Body of pancreas (tissue), 4 donors: ENCODE results near the gene SAPCD1. TPM values are rescaled to one million over a fixed set of nuclear protein-coding genes. Genes with fewer than 3 reads are reported as not detected.

ENCODE experiments used
- ATAC-seq: fragments of 150-250 bp; one replicate; pipeline ENCODE4 v1.9.1; 2016
- DNase-seq, 4 donors: peaks; one replicate each; pipeline ENCODE4 v3.0.0-alpha.2; 2019
- H3K27ac ChIP-seq, 4 donors: fragments of 200-600 bp; sonication (generic); 1 replicate in 3 of 4; 2 replicates in 1 of 4; pipeline versions ENCODE4 v1.5.1 to v1.6.1; 2016 to 2019; ENCODE audit warnings: mild to moderate bottlenecking in 1 of 4, mixed read lengths in 1 of 4, moderate library complexity in 1 of 4
- H3K27me3 ChIP-seq, 2 donors: fragments of 200-600 bp; sonication (generic); one replicate each; pipeline ENCODE4 v1.6.0; 2016; ENCODE audit warnings: mild to moderate bottlenecking in 1 of 2
- H3K36me3 ChIP-seq, 2 donors: fragments of 200-600 bp; sonication (generic); replicated peaks in 1 of 2; 2 replicates each; pipeline ENCODE4 v1.5.1; 2016; ENCODE audit warnings: low read depth in 2 of 2; ENCODE audit not compliant: insufficient read depth in 1 of 2
- H3K4me1 ChIP-seq: fragments of 200-600 bp; sonication (generic); one replicate; pipeline ENCODE4 v1.6.0; 2016
- H3K4me3 ChIP-seq, 2 donors: fragments of 200-600 bp; sonication (generic); 1 replicate in 1 of 2; 2 replicates in 1 of 2; pipeline ENCODE4 v1.5.1; 2016 to 2019
- H3K9me3 ChIP-seq, 3 donors: fragments of 200-600 bp; sonication (generic); 1 replicate in 2 of 3; 2 replicates in 1 of 3; pipeline ENCODE4 v1.5.1; 2016
- CTCF ChIP-seq, 7 experiments: fragments of 450-650 bp in 4 of 7; fragments of 200-600 bp in 3 of 7; sonication (generic) in 3 of 7; IDR thresholded peaks; one replicate each; pipeline ENCODE4 v1.5.1; 2016 to 2019; ENCODE audit warnings: antibody characterized with exemption in 7 of 7
- POLR2A ChIP-seq, 3 donors: fragments of 450-650 bp; IDR thresholded peaks; one replicate each; pipeline ENCODE4 v1.6.1; 2016; ENCODE audit warnings: antibody characterized with exemption in 3 of 3, mild to moderate bottlenecking in 2 of 3
- WGBS, 2 donors: methylation state at CpG; one replicate each; pipeline ENCODE4 v1.1.5; 2017; 5-methylcytosine and 5-hydroxymethylcytosine counted together
- intact Hi-C: fragments of 100-400 bp; cut with DNase I; formaldehyde crosslinking; loops from one replicate; pipeline ENCODE4 v1.15.1; 2023
- total RNA-seq, 2 donors: library from RNA; depleted of rRNA; stranded (reverse); fragments of >200 nt; gene quantifications; one replicate each; pipeline ENCODE4 v1.1.0, GENCODE V29; 2016

SAPCD1 gene
- total RNA-seq, 2 donors from 2014 or later: 2.0 to 2.6 TPM

- ATAC-seq (peak; percentile 81), DNase-seq (peak; percentile 83 to 89 (median 86))
- 0 to 1% methylated on average over 24 to 26 of the region's 29 CpGs for WGBS, 2 donors
- H3K27me3 ChIP-seq: no peaks in the 10 kb centered on the region
- peak overlapping the region; percentile 71 to 93 (median 83) for H3K27ac ChIP-seq
- H3K36me3 ChIP-seq: peaks cover 9 to 14% of the 10 kb centered on the region in 2 donors
- H3K4me1 ChIP-seq: peaks cover 36% of the 10 kb centered on the region
- intact Hi-C loops: no loop called here
- no peaks in the 10 kb centered on the region for H3K9me3 ChIP-seq
- peak in 2 of 3 donors; percentile 67 to 68 for TF ChIP-seq POLR2A (IDR thresholded peaks at IDR 0.05)
- peak in 3 of 7 experiments; percentile 48 to 71 (median 64) for TF ChIP-seq CTCF (IDR thresholded peaks at IDR 0.05)
- H3K4me3 ChIP-seq: peak overlapping the region; percentile 62 to 75
These were observed 32.9 kb upstream of the SAPCD1 start for GRCh38 chr6:31729515-31729978.

GRCh38 chr6:31729979-31730630 lies 32.4 kb upstream of the SAPCD1 start:
- TF ChIP-seq POLR2A (IDR thresholded peaks at IDR 0.05) (peak in 2 of 3 donors; percentile 36 to 48), CTCF (IDR thresholded peaks at IDR 0.05) (no peak)
- intact Hi-C loops: no loop called here
- peaks cover 42% of the 10 kb centered on the region for H3K4me1 ChIP-seq

GRCh38 chr6:31730631-31731086 lies 31.8 kb upstream of the SAPCD1 start:
- peak overlapping the region in 1 of 4 donors; percentile 93 for H3K27ac ChIP-seq
- H3K27me3 ChIP-seq: no peaks in the 10 kb centered on the region
- H3K4me3 ChIP-seq: no peak overlapping the region
- DNase-seq (no peak), ATAC-seq (no peak)
- WGBS, 2 donors: 76 to 89% methylated on average over 10 to 11 of the region's 11 CpGs
- H3K4me1 ChIP-seq: peaks cover 46% of the 10 kb centered on the region
- no peaks in the 10 kb centered on the region for H3K9me3 ChIP-seq
- H3K36me3 ChIP-seq: peaks cover 9 to 14% of the 10 kb centered on the region in 2 donors
- TF ChIP-seq POLR2A (IDR thresholded peaks at IDR 0.05): no peak
- no peak for TF ChIP-seq CTCF (IDR thresholded peaks at IDR 0.05)
- intact Hi-C loops: no loop called here

More at GRCh38 chr6:31729979-31730630, 32.4 kb upstream of the SAPCD1 start:
- DNase-seq: peak; percentile 68 to 82 (median 74)
- 11 to 16% methylated on average over 8 to 46 of the region's 46 CpGs for WGBS, 2 donors
- ATAC-seq: peak; percentile 56
- Histone ChIP-seq H3K4me3 (peak overlapping the region; percentile 62 to 75), H3K9me3 (no peaks in the 10 kb centered on the region), H3K36me3 (peaks cover 9 to 14% of the 10 kb centered on the region in 2 donors), H3K27me3 (no peaks in the 10 kb centered on the region), H3K27ac (peak overlapping the region; percentile 71 to 93 (median 83))

- no peak overlapping the region for H3K27ac ChIP-seq
- DNase-seq (no peak), ATAC-seq (no peak)
- no peaks in the 10 kb centered on the region for H3K9me3 ChIP-seq
- H3K27me3 ChIP-seq: no peaks in the 10 kb centered on the region
- TF ChIP-seq POLR2A (IDR thresholded peaks at IDR 0.05): no peak
- TF ChIP-seq CTCF (IDR thresholded peaks at IDR 0.05): no peak
- H3K36me3 ChIP-seq: peaks cover 9 to 14% of the 10 kb centered on the region in 2 donors
- WGBS, 2 donors: 47 to 61% methylated on average over 3 of the region's 3 CpGs
- intact Hi-C loops: no loop called here
- peaks cover 53% of the 10 kb centered on the region for H3K4me1 ChIP-seq
- no peak overlapping the region for H3K4me3 ChIP-seq
These were observed 30.4 kb upstream of the SAPCD1 start for GRCh38 chr6:31732029-31732428.
